GM12878 (cell line): Measurements from ENCODE around the gene ENOX1. TPM values are rescaled to one million over a fixed set of nuclear protein-coding genes. Genes with fewer than 3 reads are reported as not detected.

Experiments
- ATAC-seq: fragments of 200-7000 bp; cut with Tn5 transposase; 3 replicates; pipeline ENCODE4 v1.9.1; 2020; ENCODE audit warnings: mild to moderate bottlenecking, moderate library complexity
- BruUV-seq: library from RNA; stranded (reverse); fragments of 400-500 nt; replicated peaks from 2 replicates; lab custom pipeline; 2021; lab: Mats Ljungman, UMichigan
- CTCF ChIA-PET: fragments of 300-600 bp; sonication (Branson Sonifier 250); formaldehyde crosslinking; extraction: SDS; loops from one replicate; lab custom pipeline; 2021; ENCODE audit warnings: inconsistent platforms; lab: Yijun Ruan, JAX
- POLR2A ChIA-PET: fragments of 350-600 bp; formaldehyde crosslinking; extraction: SDS; loops from one replicate; lab custom pipeline; 2021; ENCODE audit warnings: inconsistent platforms; lab: Charles Lee
- RAD21 ChIA-PET: fragments of 300-600 bp; sonication (Branson Sonifier 250); formaldehyde crosslinking; loops from one replicate; lab custom pipeline; 2023; ENCODE audit warnings: antibody characterized with exemption; ENCODE audit not compliant: unreplicated experiment; lab: Charles Lee
- SMC1A ChIA-PET: fragments of 300-600 bp; sonication (Branson Sonifier 250); formaldehyde crosslinking; loops from one replicate; lab custom pipeline; 2023; ENCODE audit not compliant: unreplicated experiment, uncharacterized antibody; lab: Charles Lee
- DNase-seq: peaks from one replicate; pipeline ENCODE4 v3.0.0-alpha.2; 2011; ENCODE audit warnings: low read depth, low spot score
- FAIRE-seq: peaks from 3 replicates; lab custom pipeline; 2011; peaks lifted over from hg19 to GRCh38; lab: Jason Lieb, UNC
- H2AFZ ChIP-seq: 2 replicates; pipeline ENCODE4 v1.6.0; 2011; ENCODE audit warnings: low read depth, low read length, control low read depth; ENCODE audit not compliant: control insufficient read depth
- H3K27ac ChIP-seq: 2 replicates; pipeline ENCODE4 v1.5.1; 2011; ENCODE audit warnings: control low read depth; ENCODE audit not compliant: control insufficient read depth, insufficient read depth
- H3K27me3 ChIP-seq, 2 experiments: replicated peaks in 1 of 2; 2 replicates each; pipeline versions ENCODE4 v1.6.0 to v1.6.1; 2011; ENCODE audit warnings: low read length in 1 of 2; ENCODE audit not compliant: control insufficient read depth in 2 of 2, insufficient read depth in 2 of 2
- H3K36me3 ChIP-seq, 2 experiments: 2 replicates each; pipeline ENCODE4 v1.5.1; 2011; ENCODE audit warnings: low read length in 1 of 2; ENCODE audit not compliant: control insufficient read depth in 2 of 2, insufficient read depth in 2 of 2
- H3K4me1 ChIP-seq: 2 replicates; pipeline ENCODE4 v1.6.1; 2011; ENCODE audit warnings: mild to moderate bottlenecking, low read length, moderate library complexity, mixed read lengths; ENCODE audit not compliant: control insufficient read depth, insufficient read depth
- H3K4me2 ChIP-seq: 2 replicates; pipeline ENCODE4 v1.6.0; 2011; ENCODE audit warnings: control low read depth; ENCODE audit not compliant: control insufficient read depth, insufficient read depth
- H3K4me3 ChIP-seq: fragments of 200-600 bp; sonication (generic); 2 replicates; pipeline ENCODE4 v1.5.1; 2016
- H3K79me2 ChIP-seq: 2 replicates; pipeline ENCODE4 v1.6.0; 2011; ENCODE audit warnings: low read length; ENCODE audit not compliant: control insufficient read depth, insufficient read depth
- H3K9ac ChIP-seq: 2 replicates; pipeline ENCODE4 v1.8.0; 2011; ENCODE audit warnings: low read length, control low read depth, mixed read lengths; ENCODE audit not compliant: control insufficient read depth, insufficient read depth
- H3K9me3 ChIP-seq: replicated peaks from 3 replicates; pipeline ENCODE4 v1.5.1; 2011; ENCODE audit warnings: mild to moderate bottlenecking, low read length; ENCODE audit not compliant: control insufficient read depth, insufficient read depth
- H4K20me1 ChIP-seq: 2 replicates; pipeline ENCODE4 v1.6.0; 2011; ENCODE audit not compliant: control insufficient read depth, insufficient read depth
- BACH1 ChIP-seq: fragments of 450-650 bp; IDR thresholded peaks from 2 replicates; pipeline ENCODE4 v1.6.1; 2017; ENCODE audit warnings: mild to moderate bottlenecking, borderline replicate concordance
- CHD2 ChIP-seq: IDR thresholded peaks from 2 replicates; pipeline ENCODE4 v1.6.1; 2011; ENCODE audit warnings: low read depth, low read length, improper control_type of control experiment, borderline replicate concordance
- EED ChIP-seq: sonication (generic); IDR thresholded peaks from 2 replicates; pipeline ENCODE4 v1.6.1; 2016; ENCODE audit warnings: antibody characterized with exemption, low read depth
- EP300 ChIP-seq, 2 experiments: fragments of 150-350 bp in 1 of 2; IDR thresholded peaks; 2 replicates each; pipeline ENCODE4 v1.6.1; 2011 to 2012; ENCODE audit warnings: low read depth in 2 of 2, low read length in 2 of 2, borderline replicate concordance in 1 of 2, improper control_type of control experiment in 1 of 2, inconsistent platforms in 1 of 2; ENCODE audit not compliant: control insufficient read depth in 1 of 2
- IRF4 ChIP-seq: IDR thresholded peaks from 2 replicates; pipeline ENCODE4 v1.6.1; 2011; ENCODE audit warnings: low read depth, low read length
- MTA2 ChIP-seq: fragments of 450-650 bp; IDR thresholded peaks from 2 replicates; pipeline ENCODE4 v1.6.1; 2016; ENCODE audit warnings: low read depth, mild to moderate bottlenecking, moderate library complexity
- RBBP5 ChIP-seq: fragments of 200-600 bp; sonication (generic); conservative IDR thresholded peaks from 2 replicates; pipeline ENCODE4 v1.6.1; 2016
- SIX5 ChIP-seq: IDR thresholded peaks from 2 replicates; pipeline ENCODE4 v1.6.1; 2011; ENCODE audit warnings: mild to moderate bottlenecking, low read depth, low read length, moderate library complexity; ENCODE audit not compliant: severe bottlenecking
- SMC3 ChIP-seq: IDR thresholded peaks from 2 replicates; pipeline ENCODE4 v1.6.1; 2011; ENCODE audit warnings: low read length, improper control_type of control experiment, borderline replicate concordance
- SPI1 ChIP-seq: IDR thresholded peaks from 2 replicates; pipeline ENCODE4 v1.6.1; 2011; ENCODE audit warnings: low read depth, mild to moderate bottlenecking, low read length, moderate library complexity, borderline replicate concordance; ENCODE audit not compliant: insufficient read depth
- SREBF1 ChIP-seq: IDR thresholded peaks from 2 replicates; pipeline ENCODE4 v1.6.1; 2012; ENCODE audit warnings: mild to moderate bottlenecking, low read length
- WGBS: methylation state at CpG from one replicate; pipeline ENCODE4 v1.1.6; 2016; ENCODE audit warnings: low lambda C conversion rate; ENCODE audit not compliant: insufficient replicate concordance, insufficient coverage; ENCODE audit errors: missing lambda C conversion rate; 5-methylcytosine and 5-hydroxymethylcytosine counted together
- in situ Hi-C: fragments of 300-500 bp; cut with MboI; formaldehyde crosslinking; loops from 9 replicates; pipeline ENCODE4 v1.14.3; 2018; ENCODE audit warnings: mixed read lengths
- intact Hi-C: fragments of 100-400 bp; cut with micrococcal nuclease; formaldehyde crosslinking; loops from one replicate; pipeline ENCODE4 v1.14.2; 2022; ENCODE audit not compliant: unreplicated experiment
- polyA plus RNA-seq, 11 experiments: library from polyadenylated mRNA; depleted of rRNA in 4 of 11; unstranded in 6 of 11; stranded (reverse) in 5 of 11; fragments of >200 nt; fragmentation: Nextera tagmentation in 4 of 11; fragmentation: Illumina TruSeq in 1 of 11; extraction: Ambion mirVana in 4 of 11; extraction: Trizol in 1 of 11; gene quantifications; 1 replicate in 1 of 11; 2 replicates in 10 of 11; pipeline versions ENCODE4 v1.2.1 to v1.2.3, GENCODE V29; 2011 to 2016; ENCODE audit warnings: inconsistent platforms in 2 of 11, missing spikeins in 2 of 11, low read depth in 1 of 11
- total RNA-seq, 4 experiments: library from RNA; depleted of rRNA in 3 of 4; stranded (reverse); fragments of >200 nt in 3 of 4; fragmentation: Illumina TruSeq in 1 of 4; extraction: Trizol in 1 of 4; gene quantifications; 2 replicates each; pipeline versions ENCODE4 v1.2.1 to v1.2.3, GENCODE V29; 2013 to 2021
- TF ChIP-seq, protein P1 (sequence below): IDR thresholded peaks from 2 replicates; pipeline ENCODE4 v1.6.1; 2011; ENCODE audit warnings: low read depth, mild to moderate bottlenecking, low read length, moderate library complexity, borderline replicate concordance; ENCODE audit errors: extremely low read depth
- TF ChIP-seq, protein P2 (sequence below): fragments of 450-650 bp; IDR thresholded peaks from 2 replicates; pipeline ENCODE4 v1.6.1; 2017; ENCODE audit warnings: low read depth, mild to moderate bottlenecking, moderate library complexity

Gene ENOX1
- total and polyA plus RNA-seq, 10 of the 15 experiments (the other 5 are each of a cell fraction or from before 2014, with no cell fraction given) = 0.11 to 0.26 (median 0.15) TPM

DNA sequence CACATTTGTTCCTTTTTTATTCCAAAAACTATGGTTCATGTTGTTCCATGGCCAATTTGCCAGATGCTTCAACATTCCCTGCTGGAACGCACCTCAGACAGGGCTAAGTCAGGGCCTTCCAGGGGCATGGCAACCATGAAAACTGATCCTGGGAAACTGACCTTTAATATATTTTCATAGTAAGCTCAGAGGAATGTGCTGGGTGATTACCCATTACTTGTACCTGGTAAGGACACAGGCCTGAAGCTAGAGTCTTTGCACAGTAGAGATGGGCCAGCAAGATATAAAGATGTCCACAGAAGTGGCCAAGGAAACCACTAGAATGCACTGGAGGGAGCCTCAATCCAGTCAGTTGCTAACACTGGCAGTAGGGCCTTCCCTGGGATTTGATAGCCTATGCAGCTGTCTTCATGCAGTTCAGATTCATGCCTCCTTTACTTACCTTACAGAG lies 353.1 kb downstream of the ENOX1 start:
- H3K9ac ChIP-seq = no peak overlapping the region
- no peaks in the 10 kb centered on the region for H3K9me3 ChIP-seq
- H3K4me2 ChIP-seq = no peak overlapping the region
- in situ Hi-C loops (no loop called here), intact Hi-C loops (no loop called here)
- ChIA-PET POLR2A (no interaction called here), CTCF (no interaction called here), SMC1A (interaction anchor here (1.0 to 2.0 kb wide), 2 partner anchors 10 to 14 kb away, joined by 3 to 6 read pairs; no protein-coding TSS in a partner anchor), RAD21 (no interaction called here)
- no peak for FAIRE-seq
- BruUV-seq = no TSS peak
- TF ChIP-seq, protein P1, sequence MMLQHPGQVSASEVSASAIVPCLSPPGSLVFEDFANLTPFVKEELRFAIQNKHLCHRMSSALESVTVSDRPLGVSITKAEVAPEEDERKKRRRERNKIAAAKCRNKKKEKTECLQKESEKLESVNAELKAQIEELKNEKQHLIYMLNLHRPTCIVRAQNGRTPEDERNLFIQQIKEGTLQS = no peak
- TF ChIP-seq CHD2 = no peak
- no peak for DNase-seq
- no peaks in the 10 kb centered on the region for H3K4me1 ChIP-seq
- no peak overlapping the region for H3K4me3 ChIP-seq
- no peaks in the 10 kb centered on the region for H3K36me3 ChIP-seq
- whole genome bisulfite sequencing = 67% methylated on average over 1 of the region's 1 CpG
- no peak overlapping the region for H3K27ac ChIP-seq
- no peaks in the 10 kb centered on the region for H4K20me1 ChIP-seq
- H3K79me2 ChIP-seq = no peaks in the 10 kb centered on the region
- no peak for ATAC-seq
- H2AFZ ChIP-seq = no peak overlapping the region
- H3K27me3 ChIP-seq = no peaks in the 10 kb centered on the region

DNA sequence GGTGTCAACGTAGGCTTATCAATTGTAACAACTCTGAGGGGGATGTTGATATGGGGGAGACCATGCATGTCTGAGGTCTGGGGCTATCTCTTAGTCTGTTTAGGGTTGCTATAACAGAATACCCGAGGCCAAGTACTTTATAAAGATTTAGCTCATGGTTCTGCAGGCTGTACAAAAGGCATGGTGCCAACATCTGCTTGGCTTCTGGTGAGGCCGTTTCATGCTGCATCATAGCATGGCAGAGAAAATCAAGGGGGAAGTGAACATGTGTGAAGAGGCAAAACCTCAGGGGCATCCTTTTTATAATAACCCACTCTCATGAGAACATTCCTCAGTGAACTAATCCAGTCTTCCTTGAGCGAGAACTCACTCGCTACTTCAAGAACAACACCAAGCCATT lies 353.8 kb downstream of the ENOX1 start:
- no peak overlapping the region for H3K27ac ChIP-seq
- ChIA-PET POLR2A (no interaction called here), CTCF (no interaction called here), SMC1A (no interaction called here), RAD21 (no interaction called here)
- in situ Hi-C loops = no loop called here
- no peaks in the 10 kb centered on the region for H3K9me3 ChIP-seq
- no peak for TF ChIP-seq RBBP5
- TF ChIP-seq SMC3 = no peak
- TF ChIP-seq MTA2 = no peak
- TF ChIP-seq SPI1 = no peak
- TF ChIP-seq EED = no peak
- TF ChIP-seq SREBF1 = no peak
- TF ChIP-seq IRF4 = no peak
- TF ChIP-seq BACH1 = no peak
- TF ChIP-seq SIX5 = no peak
- no peak for TF ChIP-seq EP300 (IDR thresholded peaks at IDR 0.05; ENCODE audit: borderline replicate concordance in 1 of 2, control insufficient read depth in 1 of 2, low read depth in 2 of 2, low read length in 2 of 2)
- TF ChIP-seq, protein P2, sequence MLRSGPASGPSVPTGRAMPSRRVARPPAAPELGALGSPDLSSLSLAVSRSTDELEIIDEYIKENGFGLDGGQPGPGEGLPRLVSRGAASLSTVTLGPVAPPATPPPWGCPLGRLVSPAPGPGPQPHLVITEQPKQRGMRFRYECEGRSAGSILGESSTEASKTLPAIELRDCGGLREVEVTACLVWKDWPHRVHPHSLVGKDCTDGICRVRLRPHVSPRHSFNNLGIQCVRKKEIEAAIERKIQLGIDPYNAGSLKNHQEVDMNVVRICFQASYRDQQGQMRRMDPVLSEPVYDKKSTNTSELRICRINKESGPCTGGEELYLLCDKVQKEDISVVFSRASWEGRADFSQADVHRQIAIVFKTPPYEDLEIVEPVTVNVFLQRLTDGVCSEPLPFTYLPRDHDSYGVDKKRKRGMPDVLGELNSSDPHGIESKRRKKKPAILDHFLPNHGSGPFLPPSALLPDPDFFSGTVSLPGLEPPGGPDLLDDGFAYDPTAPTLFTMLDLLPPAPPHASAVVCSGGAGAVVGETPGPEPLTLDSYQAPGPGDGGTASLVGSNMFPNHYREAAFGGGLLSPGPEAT = no peak
- DNase-seq (no peak), ATAC-seq (no peak), FAIRE-seq (no peak)
- no peaks in the 10 kb centered on the region for H4K20me1 ChIP-seq
- no peaks in the 10 kb centered on the region for H3K4me1 ChIP-seq
- BruUV-seq = no TSS peak
- H3K36me3 ChIP-seq = no peaks in the 10 kb centered on the region
- no peaks in the 10 kb centered on the region for H3K27me3 ChIP-seq
- 42% methylated on average over 5 of the region's 5 CpGs for WGBS
- H3K79me2 ChIP-seq = no peaks in the 10 kb centered on the region
- intact Hi-C loops = no loop called here
- no peak overlapping the region for H3K4me2 ChIP-seq
- no peak overlapping the region for H3K9ac ChIP-seq
- no peak overlapping the region for H3K4me3 ChIP-seq
- H2AFZ ChIP-seq = no peak overlapping the region
